GM19328 (cell line): Measurements from ENCODE around the gene WDR54.

ENCODE experiments used
- ATAC-seq: cut with Tn5 transposase; IDR thresholded peaks from one replicate; pipeline ENCODE4 v1.9.1; 2021; ENCODE audit warnings: mild to moderate bottlenecking, moderate library complexity; ENCODE audit not compliant: unreplicated experiment

Gene WDR54

GRCh38 chr2:74474899-74475298 is 53.4 kb downstream of the WDR54 start:
- ATAC-seq = no peak
